Activated gamma-delta T cell (primary cell): ENCODE measurements around the gene CLCN5.
"Not testable (repeated sequence)": the region's sequence is repeated elsewhere in the genome, so short reads cannot be mapped to it uniquely, and the experiment has no call there.

Source experiments
- DNase-seq: peaks from one replicate; lab custom pipeline; 2025; lab: John Stamatoyannopoulos, UW

CLCN5 gene

DNA sequence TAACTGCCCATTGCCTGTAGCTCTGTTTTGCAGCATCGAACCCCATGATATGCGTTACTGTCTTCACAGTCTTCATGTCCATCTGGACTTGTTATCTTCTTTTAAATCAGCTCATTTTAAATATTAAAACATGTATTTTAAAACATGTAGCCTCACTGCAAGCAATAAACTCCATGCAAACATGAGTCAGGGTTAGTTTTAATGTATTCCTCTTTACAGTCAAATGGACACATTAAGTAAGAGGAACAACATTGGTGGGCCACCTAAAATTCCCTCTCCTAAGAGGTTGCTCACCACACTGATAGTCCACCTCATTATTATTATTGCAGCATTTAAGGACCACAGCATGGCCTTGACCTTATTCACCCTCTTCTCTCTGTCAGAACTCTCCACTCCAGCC is 74.1 kb downstream of the CLCN5 start:
- no peak for DNase-seq

DNA sequence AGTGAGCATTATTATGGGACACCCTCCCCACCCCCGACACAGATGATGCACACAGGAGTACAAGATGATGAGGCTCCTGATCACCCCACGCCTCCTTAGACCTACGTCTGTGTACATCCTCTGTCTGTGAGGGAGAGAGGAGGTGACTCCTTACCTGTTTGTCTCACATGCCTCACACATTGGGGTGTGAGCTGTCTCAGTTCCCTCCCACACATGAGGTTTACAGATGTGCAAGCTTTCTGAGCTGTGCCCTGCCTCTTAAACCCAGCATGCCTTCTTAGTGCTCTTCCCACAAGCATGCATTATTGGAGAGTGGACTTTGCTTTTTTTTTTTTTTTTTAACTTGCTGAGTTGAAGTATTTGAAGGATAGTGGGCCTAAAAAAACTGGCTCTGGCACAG is 76.7 kb downstream of the CLCN5 start:
- DNase-seq: no peak

DNA sequence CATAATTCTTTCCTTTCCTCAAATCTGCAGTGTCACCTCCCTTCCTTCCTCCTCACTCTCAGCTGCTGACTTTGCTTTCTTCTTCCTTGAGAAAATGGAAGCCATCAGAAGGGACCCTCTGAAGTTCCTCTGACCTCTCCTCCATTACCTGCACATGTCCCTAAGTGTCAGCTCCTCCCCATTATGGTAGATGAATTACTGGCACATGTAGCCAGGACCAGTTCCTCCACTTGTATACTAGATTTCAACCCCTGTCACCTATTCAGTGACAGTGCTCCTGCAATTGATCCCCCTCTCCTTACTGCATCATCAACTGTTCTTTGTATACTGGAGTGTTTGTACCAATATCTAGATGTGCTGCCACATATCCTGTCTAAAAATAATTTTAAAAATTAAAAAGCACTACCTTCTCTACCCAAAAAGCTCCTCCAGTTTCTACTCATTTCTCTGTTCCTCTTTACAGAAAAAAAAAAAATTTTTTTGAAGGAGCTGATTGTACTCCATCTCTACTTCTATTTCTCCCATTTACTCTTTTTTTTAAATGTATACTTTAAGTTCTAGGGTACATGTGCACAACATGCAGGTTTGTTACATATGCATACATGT is 78.6 kb downstream of the CLCN5 start:
- no peak for DNase-seq

DNA sequence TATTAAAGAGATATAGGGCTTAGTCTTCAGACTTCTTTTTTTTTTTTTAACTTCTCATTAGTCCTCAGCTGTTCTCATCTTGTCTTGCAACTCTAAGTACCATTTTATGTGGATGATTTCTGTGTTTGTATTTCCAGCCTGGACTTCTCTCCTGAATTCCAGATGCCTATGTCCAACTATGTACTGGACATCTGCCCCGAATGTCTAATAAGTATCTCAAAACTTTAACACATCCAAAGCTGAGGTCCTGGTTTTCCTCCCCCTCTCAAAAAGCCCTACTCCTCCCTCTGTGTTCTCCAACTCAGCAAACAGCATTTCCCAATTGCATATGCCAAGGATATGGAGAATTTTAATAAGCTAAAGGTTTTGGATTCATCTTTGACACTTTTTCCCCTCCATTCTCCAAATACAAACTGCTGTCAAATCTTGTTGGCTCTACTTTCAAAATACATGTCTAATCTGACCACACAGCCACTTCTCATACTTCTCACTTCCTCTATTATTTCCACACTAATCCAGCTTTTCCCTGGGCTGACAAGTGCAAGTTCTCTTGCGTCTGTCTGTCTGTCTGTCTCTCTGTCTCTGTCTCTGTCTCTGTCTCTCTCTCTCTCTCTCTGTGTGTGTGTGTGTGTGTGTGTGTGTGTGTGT is 79.8 kb downstream of the CLCN5 start:
- no peak for DNase-seq

DNA sequence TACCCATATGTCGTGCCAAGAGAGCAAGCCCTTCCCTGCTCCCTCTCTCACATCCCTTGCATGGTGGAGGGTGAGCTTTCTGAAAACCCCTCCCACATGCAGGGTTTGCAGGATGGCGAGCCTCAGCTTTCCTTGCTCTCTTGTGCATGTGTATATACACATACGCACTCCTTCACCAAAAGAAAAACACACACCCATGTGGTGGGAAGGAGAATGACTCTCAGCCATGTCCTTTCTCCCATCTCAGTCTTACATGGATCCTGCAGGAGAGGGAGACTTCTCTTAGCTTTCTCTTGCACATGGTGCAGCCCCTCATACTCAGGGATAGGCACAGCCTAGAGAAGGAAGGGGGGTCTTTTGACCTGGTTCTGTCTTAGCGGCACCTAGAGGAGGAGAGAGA is 81.1 kb downstream of the CLCN5 start:
- DNase-seq: no peak

DNA sequence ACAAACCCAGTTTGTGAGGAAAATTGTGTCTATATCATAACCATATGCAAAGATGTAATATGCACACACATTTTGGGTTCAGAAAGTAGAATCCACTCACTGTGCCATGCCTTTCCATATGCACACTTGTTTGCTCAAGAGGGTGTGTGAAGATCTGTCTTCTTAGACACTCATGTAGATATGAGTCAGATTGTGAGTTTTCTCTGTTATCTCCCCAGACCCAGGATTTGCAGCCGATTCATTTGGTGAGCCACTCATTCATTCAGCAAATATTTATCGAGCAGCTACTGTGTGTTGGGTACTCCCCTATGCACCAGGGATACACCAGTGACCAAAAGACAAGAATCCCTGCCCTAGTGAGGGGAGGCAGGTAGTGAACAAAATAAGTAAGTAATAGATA is 81.5 kb downstream of the CLCN5 start:
- DNase-seq: no peak

DNA sequence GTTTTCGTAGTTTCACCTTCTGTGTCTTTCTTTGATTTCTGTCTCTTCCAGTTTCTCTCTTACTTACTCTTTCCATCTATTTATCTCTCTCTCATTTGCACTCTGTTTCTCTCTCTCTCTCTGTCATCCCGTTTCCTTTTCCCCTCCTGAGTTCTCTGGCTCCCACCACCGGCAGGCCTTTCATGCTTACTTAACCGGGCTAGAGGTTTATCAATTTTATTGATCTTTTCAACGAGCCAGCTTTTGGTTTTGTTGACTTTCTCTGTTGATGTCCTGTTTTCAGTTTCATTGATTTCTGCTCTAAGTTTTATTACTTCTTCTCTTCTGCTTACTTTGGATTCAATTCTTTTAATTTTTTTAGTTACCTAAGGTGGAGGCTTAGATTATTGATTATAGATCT is 103.2 kb downstream of the CLCN5 start:
- DNase-seq: not testable (repeated sequence)

DNA sequence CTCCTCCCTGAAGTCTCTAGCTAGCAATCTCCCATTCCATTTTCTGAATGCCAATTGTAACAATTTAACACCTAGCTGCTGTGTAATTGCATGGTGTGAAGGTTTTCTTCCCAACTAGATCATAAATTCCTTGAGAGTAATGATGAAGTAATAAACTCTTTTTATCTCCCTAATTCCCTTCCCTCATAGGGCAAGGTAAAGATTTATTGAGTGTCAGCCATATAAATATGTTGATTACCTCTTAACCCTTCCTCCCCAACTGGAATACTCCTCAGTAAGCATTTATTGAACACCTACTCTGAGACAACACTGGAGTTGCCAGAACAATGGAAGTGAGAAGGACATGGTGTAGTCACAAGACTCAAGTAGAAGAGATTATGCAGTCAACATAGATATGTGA is 112.7 kb downstream of the CLCN5 start:
- DNase-seq: no peak

DNA sequence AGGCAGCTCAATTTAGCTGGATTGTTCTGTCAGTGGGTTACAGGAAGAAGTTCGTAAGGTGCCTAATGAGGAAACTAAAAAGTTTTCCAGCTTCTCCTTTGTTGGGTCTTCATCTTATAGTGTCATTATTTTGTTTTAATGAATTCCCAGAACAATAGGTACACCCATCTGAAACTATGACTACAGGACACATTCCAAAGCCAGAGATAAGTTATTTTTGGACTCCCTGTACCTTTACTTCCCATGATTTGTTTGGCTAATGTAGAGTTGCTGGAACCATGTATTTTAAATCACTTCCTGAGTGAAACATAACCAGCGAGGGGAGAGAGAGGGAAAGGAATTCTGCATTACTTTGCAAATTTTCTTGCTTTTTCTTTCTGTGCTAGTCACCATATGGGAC is 114.0 kb downstream of the CLCN5 start:
- DNase-seq: no peak

DNA sequence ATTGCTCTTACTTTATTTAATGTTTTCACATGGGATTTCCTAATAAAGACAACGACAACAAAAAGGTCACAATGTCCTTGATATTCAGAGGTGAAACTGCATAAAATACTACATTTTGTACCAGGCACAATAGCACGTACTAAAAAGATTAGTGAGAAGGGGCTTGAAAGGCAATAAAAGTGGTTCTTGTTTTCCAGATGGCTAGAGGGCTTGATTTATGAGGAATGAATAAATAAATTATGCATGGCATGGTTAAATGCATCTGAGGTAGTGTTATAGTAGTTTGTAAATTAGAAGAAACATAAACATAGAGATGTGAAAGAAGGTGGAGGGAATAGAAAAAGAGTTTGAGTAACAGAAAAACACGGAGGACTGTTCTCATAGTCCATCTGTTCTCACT is 123.4 kb downstream of the CLCN5 start:
- DNase-seq: no peak

DNA sequence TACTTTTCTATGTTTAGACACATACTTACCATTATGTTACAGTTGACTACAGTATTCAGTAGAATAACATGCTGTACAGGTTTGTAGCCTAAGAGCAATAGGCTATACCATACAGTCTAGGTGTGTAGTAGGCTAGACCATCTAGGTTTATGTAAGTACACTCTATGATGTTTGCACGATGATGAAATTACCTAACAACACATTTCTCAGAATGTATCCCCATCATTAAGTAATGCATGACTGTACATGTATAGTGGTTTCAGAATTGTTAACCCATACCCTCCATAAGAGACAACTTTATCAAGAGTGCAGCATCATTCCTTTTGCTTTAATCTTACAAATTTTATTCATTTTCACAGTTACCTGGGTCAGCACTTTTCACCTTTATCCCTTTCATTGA is 126.8 kb downstream of the CLCN5 start:
- no peak for DNase-seq

DNA sequence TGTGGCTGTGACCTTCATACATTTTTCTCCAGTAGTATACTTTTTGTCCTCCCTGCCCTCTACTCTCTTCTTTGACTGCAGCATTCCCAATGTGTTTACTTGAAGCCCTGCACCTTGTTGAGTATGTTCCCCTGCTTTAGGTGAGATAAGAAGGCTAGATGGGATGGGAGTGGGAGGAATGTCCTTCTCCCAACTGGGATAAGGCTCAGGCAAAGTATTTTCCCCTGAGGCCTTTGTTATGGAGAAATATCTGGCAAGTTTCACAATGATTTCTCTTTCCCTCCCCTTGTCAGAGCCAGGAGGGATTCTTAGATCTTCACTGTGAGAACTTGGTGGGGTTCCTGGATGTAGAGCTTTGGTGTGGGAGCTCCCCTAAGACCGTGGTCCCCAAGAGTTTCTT is 131.8 kb downstream of the CLCN5 start:
- no peak for DNase-seq

DNA sequence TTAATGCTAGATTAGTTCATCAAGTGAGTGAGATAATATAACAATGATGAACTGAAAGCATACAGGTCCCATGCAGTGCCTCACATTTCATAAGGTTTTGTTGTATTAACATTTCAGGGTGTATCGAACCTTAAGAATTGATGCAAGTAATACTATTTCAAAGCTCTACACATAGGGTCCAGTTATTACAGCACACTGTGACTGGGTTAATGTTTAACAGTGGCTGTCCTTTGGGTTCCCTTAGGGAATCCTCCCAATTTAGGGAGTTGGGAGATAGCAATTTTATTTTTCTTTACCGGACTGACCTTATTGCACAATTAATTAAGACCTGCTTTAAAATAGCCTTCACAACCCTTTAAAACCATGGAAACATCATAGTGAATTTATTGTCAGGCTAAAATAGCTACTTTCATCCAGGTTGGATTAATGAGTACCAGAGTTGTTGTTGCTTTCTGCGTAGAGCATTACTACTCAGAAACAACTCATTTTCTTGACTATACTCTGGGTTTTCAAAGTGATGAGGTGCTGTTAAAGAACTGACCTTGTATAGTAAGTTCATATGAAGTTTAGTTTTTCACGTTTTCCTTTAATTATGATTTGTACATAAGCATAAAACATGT is 144.0 kb downstream of the CLCN5 start:
- no peak for DNase-seq

DNA sequence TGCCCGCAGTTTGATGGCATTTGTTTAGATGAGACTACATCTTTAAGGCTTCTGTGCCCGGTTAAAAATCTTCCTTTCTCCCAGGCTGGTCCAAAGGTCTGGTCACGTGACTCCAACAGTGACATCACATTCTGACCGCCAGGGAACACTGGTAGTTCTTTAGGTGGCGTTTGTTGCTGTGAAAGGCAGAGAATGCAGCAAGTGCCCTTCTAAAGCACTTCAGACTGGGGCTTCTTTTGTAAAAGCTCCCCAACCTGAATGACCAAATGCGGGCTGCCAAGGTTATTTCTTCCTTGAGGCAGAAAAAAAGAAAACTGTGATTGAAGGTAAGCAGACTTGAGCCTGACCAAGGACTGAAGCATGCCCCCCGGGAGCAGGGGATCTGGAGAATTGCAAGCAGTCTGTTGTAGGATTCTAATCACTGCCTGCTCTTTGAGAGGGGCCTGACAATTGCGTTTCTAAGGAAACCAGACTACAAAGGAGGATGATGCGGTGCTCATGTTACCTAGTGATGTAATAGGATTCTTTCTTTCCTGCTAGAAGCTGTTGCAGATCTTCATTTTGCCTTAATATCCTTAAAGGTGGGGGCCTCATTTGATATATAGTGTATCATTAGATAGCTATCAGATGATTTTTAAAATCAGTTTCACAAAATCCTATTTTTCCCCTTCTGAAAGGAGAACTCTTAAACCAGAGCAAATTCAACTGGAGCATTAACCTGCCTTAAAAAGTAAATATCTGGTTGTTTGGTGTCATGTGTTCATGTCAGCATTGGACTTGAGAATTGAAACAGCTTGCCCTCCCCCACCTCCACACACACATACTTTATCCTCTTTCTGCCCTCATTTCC is 145.3 kb downstream of the CLCN5 start:
- DNase-seq: no peak

DNA sequence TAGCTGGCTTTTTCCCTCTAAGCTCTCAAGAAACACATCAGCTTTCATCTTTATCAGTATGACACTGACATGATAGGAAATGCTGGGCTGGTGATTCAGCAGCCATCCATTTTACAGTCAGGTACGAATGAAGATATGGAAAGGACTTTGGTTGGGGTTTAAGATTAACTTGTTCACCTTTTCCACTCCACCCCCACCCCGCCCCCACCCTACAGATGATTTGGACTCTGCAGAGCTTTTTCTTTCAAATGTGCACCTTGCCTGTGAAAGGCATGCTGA is 145.8 kb downstream of the CLCN5 start:
- DNase-seq: no peak

DNA sequence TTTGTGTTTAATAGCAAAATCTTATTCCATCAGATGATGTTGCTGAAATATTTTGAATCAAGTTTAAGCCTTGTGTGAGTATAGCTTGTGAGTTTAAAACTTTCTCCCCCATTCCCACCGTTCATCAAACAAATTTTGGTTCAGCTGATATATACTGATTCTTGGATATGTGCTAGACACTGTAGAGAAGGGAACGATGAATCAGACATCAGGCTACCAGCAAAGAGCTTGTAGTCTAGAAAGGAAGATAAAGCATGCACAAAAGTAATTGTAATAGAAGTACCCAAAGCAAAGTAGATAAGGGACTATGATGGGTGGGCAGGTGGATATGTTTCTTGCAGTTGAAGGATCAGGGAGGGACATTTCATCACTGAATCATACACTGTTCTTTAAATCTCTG is 146.5 kb downstream of the CLCN5 start:
- DNase-seq: no peak

DNA sequence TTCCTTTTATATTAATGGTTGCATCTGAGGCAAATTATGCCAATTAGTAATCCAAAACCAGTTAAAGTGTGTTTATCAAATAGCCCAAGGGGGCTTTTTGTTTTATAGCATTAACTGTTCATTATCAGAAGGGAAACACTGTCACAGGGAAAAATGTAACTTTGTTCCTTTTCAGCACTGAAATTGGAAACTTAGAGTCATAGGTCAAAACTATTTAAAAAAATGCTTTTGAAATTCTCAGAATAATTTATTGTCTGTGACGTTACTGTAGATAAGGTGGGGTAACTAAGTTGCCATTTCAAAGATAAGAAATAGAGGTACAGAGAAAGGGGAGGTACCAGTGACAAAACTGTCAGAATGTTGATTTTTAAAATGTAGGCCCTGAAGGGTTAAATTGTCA is 149.1 kb downstream of the CLCN5 start:
- no peak for DNase-seq

DNA sequence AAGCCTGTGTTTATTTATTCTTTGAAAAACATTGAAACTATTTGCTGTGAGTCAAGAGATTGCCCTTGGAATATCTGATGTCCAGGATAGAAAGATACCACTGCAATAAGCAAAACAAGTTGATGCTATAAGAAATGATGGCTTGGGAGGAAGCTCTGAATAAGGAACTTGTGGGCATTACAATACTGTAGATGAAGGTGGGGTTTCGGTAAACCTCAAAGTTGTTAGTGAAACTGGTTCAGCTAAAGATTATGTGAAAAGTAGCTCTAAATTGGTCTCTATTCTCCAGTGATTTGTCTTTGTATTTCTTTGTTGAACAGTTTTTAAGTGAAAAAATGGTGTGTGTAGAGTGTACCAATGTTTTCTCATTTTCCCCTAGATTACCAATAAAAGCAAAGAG is 149.7 kb downstream of the CLCN5 start:
- DNase-seq: no peak

DNA sequence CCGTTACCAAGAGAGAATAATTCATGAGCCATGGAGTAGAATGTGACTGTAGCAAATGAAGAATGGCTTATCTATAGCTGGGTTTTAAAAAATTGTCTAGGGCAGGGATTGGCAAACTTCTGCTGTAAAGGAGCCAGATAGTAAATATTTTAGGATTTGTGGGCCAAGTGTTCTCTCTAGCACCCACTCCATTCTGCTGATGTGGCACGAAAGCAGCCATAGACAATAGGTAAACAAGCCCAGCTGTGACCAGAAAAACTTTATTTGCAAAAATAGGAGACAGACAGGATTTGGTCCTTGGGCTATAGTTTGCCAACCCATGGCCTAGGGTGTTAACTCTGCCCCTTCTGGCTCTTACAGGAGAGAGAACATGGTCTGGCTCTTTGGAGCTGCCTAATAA is 151.2 kb downstream of the CLCN5 start:
- no peak for DNase-seq

DNA sequence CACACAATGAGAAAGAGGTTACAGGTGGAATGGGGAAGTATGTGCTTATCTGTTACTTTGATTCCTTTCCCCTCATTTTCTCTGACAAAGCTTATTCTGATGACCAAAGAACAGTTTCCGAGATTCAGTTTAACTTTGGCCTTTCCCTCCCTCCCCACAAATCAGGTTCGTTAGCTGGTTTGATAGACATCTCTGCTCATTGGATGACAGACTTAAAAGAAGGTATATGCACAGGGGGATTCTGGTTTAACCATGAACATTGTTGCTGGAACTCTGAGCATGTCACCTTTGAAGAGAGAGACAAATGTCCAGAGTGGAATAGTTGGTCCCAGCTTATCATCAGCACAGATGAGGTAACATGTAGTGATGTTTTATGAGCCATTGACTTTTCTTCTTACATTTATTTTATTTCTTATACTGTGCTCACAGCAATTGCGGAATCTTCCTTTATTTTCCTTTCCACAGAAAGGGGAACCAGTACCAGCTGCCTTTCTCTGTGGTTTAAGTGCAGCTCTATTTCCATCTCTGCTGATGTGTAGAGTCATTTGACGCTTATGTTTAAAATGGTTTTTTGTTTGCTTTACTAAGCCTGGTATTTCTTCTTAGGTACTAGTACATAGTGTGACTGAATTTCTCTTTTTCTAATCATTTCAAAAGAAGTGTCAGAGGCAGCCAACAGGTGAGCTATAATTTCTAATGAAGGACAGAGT is 153.4 kb downstream of the CLCN5 start:
- DNase-seq: no peak

DNA sequence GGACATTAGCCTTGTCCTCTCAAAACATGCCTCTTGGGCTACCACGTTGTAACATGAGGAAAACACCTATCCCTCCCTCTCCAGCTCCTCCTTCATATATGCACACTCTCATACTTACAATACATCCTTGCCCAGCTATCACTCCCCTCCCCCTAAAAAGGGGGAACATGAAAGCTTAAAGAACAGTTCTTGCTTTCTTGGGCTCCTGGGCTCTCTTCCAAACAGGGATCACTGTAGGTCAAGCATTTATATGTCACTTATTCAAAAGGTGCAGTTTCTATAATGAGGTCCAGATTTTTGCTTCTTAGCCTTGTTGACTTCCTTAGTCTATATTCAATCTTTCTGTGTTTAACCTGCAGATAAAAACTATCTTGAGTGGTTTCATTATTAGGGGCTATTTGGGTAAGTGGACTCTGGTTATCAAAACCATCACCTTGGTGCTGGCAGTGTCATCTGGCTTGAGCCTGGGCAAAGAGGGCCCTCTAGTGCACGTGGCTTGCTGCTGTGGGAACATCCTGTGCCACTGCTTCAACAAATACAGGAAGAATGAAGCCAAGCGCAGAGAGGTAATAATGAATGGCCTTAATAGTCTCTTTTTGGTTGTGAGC is 159.0 kb downstream of the CLCN5 start:
- no peak for DNase-seq

DNA sequence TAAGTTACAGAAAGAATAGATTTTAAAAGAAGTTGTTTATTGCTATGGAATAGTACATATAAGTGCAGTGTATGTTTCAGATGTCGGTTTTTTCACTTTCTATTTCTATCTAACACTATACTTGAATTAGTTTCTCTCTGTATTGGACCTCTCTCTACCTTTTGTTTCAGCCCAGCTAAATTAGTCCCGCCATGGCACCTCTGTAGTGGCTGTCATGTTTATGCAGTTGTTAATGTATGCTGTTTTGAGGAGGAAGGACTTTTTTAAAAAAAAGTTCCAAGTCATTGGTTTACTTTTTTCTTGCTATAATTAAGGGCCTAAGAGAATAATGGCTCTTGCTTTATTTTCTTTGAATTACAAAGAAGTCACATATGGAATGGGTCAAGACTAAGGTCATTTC is 160.3 kb downstream of the CLCN5 start:
- DNase-seq: no peak
